Measurements from ENCODE around the gene CFL1.

DNA sequence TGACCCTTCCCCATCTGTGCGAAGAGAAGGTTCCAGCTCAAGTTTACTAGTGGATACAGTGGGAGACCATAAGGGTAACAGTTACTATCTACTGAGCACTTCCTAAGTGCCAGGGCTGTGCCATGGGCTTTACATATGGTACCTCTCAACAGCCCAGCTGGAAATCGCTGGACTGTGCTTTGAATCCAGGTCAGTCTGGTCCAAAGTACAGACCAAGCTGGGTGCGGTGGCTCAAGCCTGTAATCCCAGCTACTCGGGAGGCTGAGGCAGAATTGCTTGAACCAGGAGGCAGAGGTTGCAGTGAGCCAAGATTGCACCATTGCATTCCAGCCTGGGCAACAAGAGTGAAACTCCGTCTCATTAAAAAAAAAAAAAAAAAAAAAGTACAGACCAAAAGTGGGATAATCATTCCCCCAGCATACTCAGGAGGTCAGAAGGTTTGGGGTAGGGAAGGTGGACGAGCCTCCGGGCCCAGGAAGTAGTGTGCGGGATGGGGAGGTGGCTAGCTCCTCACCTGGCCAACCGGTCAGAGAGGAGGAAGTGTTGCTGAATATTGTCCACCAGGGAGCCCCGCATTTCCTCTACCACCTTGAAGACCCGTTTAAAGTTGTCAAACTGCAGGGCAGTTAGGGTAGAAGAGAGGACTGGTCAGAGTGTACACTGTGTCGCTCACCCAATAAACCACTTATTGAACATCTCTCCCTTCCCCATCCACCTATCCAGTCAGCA is 28.0 kb upstream of the CFL1 start:
- TF ChIP-seq, protein P1, sequence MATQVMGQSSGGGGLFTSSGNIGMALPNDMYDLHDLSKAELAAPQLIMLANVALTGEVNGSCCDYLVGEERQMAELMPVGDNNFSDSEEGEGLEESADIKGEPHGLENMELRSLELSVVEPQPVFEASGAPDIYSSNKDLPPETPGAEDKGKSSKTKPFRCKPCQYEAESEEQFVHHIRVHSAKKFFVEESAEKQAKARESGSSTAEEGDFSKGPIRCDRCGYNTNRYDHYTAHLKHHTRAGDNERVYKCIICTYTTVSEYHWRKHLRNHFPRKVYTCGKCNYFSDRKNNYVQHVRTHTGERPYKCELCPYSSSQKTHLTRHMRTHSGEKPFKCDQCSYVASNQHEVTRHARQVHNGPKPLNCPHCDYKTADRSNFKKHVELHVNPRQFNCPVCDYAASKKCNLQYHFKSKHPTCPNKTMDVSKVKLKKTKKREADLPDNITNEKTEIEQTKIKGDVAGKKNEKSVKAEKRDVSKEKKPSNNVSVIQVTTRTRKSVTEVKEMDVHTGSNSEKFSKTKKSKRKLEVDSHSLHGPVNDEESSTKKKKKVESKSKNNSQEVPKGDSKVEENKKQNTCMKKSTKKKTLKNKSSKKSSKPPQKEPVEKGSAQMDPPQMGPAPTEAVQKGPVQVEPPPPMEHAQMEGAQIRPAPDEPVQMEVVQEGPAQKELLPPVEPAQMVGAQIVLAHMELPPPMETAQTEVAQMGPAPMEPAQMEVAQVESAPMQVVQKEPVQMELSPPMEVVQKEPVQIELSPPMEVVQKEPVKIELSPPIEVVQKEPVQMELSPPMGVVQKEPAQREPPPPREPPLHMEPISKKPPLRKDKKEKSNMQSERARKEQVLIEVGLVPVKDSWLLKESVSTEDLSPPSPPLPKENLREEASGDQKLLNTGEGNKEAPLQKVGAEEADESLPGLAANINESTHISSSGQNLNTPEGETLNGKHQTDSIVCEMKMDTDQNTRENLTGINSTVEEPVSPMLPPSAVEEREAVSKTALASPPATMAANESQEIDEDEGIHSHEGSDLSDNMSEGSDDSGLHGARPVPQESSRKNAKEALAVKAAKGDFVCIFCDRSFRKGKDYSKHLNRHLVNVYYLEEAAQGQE (IDR thresholded peaks at IDR 0.05; ENCODE audit: insufficient read depth in 1 of 2, low read depth in 2 of 2, low read length in 2 of 2) = no peak
- TF ChIP-seq TAF1 (IDR thresholded peaks at IDR 0.05; ENCODE audit: borderline replicate concordance, insufficient read depth, low read length) = no peak

Measured in PFSK-1 (cell line).